Chondrocyte (in vitro differentiated cells): ENCODE data around the gene PZP. TPM values are rescaled to one million over a fixed set of nuclear protein-coding genes. Genes with fewer than 3 reads are reported as not detected.
"Not testable (repeated sequence)": the region's sequence is repeated elsewhere in the genome, so short reads cannot be mapped to it uniquely, and the experiment has no call there.

ENCODE experiments used
- DNase-seq: peaks from one replicate; pipeline ENCODE4 v3.0.0; 2021; ENCODE audit warnings: mixed read lengths, low spot score
- H3K27ac Mint-ChIP-seq: one replicate; pipeline ENCODE4 v1.8.0; 2021; ENCODE audit warnings: mild to moderate bottlenecking, moderate library complexity, mixed read lengths; ENCODE audit not compliant: unreplicated experiment
- H3K27me3 Mint-ChIP-seq: 2 replicates; pipeline ENCODE4 v1.8.0; 2021; ENCODE audit warnings: low read depth, mixed read lengths
- H3K36me3 Mint-ChIP-seq: 2 replicates; pipeline ENCODE4 v1.8.0; 2021; ENCODE audit warnings: low read depth, mixed read lengths
- H3K4me1 Mint-ChIP-seq: 2 replicates; pipeline ENCODE4 v1.8.0; 2021; ENCODE audit warnings: low read depth, mild to moderate bottlenecking, mixed read lengths
- H3K4me3 Mint-ChIP-seq: one replicate; pipeline ENCODE4 v1.8.0; 2021; ENCODE audit warnings: mild to moderate bottlenecking, moderate library complexity, mixed read lengths; ENCODE audit not compliant: unreplicated experiment
- H3K9me3 Mint-ChIP-seq: 2 replicates; pipeline ENCODE4 v1.8.0; 2021; ENCODE audit warnings: low read depth, mixed read lengths
- total RNA-seq: library from RNA; stranded (reverse); gene quantifications from 3 replicates; pipeline ENCODE4 v1.2.1, GENCODE V29; 2021
- TF ChIP-seq, protein P1 (sequence below): fragments of 200-600 bp; sonication (generic); IDR thresholded peaks from 2 replicates; pipeline ENCODE4 v1.5.0; 2021; ENCODE audit warnings: antibody characterized with exemption, mild to moderate bottlenecking, moderate library complexity

Gene PZP
- total RNA-seq, 1 donor from 2014 or later = not detected

DNA sequence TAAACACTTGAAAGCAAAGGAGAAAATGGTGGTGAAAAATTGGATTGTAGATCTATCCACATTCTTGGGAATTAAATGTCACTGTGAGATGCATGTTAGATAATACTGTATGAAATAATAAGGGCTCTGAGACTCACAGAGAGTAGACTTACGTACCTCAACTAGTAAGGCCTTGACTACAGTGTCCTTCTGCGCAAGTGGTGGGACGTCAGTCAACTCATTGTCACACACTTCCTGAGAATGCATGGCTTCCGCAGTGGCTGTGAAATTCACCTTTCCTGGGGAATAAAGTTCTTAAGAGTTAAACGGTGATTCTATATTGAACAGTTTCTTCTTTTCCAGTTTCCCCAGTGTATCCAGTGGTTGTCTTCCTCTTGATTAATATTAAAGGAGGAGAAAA lies 32.6 kb upstream of the PZP start:
- Mint-ChIP-seq H3K36me3 (no peaks in the 10 kb centered on the region), H3K27me3 (peaks cover 4% of the 10 kb centered on the region), H3K4me3 (no peak overlapping the region), H3K9me3 (no peaks in the 10 kb centered on the region), H3K4me1 (no peaks in the 10 kb centered on the region), H3K27ac (no peak overlapping the region)
- TF ChIP-seq, protein P1, sequence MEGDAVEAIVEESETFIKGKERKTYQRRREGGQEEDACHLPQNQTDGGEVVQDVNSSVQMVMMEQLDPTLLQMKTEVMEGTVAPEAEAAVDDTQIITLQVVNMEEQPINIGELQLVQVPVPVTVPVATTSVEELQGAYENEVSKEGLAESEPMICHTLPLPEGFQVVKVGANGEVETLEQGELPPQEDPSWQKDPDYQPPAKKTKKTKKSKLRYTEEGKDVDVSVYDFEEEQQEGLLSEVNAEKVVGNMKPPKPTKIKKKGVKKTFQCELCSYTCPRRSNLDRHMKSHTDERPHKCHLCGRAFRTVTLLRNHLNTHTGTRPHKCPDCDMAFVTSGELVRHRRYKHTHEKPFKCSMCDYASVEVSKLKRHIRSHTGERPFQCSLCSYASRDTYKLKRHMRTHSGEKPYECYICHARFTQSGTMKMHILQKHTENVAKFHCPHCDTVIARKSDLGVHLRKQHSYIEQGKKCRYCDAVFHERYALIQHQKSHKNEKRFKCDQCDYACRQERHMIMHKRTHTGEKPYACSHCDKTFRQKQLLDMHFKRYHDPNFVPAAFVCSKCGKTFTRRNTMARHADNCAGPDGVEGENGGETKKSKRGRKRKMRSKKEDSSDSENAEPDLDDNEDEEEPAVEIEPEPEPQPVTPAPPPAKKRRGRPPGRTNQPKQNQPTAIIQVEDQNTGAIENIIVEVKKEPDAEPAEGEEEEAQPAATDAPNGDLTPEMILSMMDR = no peak
- DNase-seq = no peak

DNA sequence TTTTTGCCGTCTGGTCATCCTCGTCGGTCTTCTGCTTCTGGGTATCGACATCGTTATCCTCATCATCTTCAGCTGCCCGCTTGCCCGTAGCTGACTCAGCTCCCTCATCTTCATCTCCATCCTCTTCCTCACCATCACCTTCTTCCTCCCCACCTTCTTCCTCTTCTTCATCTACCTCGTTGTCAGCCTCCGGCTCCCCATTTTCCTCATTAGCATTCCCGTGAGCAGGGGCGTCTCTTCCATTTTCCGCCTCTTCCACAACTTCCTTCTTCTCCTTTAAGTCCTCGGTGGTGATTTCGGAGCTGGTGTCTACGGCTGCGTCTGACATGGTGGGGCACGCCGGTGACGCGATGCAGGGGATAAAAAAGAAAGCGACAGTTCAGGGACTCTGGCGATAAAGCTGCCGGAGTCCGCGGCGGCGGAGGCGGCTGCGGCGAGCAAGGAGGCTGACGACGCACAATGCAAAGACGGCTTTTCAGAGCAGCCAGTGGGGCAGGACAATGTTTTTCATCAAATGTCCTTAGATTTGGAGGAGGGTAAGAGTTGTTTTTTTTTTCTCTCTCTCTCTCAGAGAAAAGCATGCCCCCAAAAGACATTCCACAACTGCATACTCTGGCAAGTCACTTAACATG lies 31.9 kb upstream of the PZP start:
- H3K4me3 Mint-ChIP-seq, H3K36me3 Mint-ChIP-seq, DNase-seq, H3K9me3 Mint-ChIP-seq, H3K4me1 Mint-ChIP-seq, H3K27ac Mint-ChIP-seq, H3K27me3 Mint-ChIP-seq: not testable (repeated sequence)

DNA sequence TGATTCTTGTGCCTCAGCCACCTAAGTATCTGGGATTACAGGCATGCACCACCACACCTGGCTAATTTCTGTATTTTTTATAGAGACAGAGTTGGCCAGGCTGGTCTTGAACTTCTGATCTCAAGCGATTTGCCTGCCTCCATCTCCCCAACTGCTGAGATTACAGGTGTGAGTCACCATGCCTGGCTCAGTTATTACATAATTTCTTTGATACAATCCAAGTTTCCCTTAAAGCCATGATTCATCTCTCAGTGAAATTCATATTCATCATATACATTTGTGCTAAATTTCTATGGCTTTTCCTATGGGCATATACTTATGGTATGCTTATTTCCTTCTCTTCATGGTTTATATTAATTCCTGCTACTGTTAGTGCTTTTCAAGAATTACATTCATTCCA lies 29.1 kb upstream of the PZP start:
- Mint-ChIP-seq H3K9me3 (no peaks in the 10 kb centered on the region), H3K27ac (no peak overlapping the region), H3K4me1 (no peaks in the 10 kb centered on the region), H3K36me3 (no peaks in the 10 kb centered on the region), H3K27me3 (peaks cover 4% of the 10 kb centered on the region), H3K4me3 (no peak overlapping the region)
- TF ChIP-seq, protein P1 = no peak
- no peak for DNase-seq

DNA sequence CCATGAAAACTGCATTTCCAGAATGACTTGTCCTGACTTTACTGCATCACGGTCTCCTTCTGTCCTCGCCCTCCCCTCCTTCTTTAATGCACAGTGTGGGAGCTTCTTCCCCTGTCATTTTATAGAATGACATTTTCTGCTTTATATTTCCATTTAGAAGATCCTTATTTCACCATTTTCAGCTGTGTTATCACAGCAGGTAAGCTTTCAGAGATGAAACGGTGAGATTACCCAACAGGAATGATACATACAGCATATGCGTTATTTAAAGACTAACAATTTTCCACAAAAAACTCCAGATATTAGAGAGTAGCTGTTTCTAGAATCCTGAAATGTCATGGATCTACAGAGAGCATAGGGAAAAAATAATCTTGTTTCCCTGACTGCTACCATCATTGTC lies 27.3 kb upstream of the PZP start:
- Mint-ChIP-seq H3K4me3 (no peak overlapping the region), H3K27ac (no peak overlapping the region), H3K9me3 (no peaks in the 10 kb centered on the region), H3K36me3 (no peaks in the 10 kb centered on the region), H3K27me3 (peaks cover 8% of the 10 kb centered on the region), H3K4me1 (no peaks in the 10 kb centered on the region)
- TF ChIP-seq, protein P1 = no peak
- no peak for DNase-seq

DNA sequence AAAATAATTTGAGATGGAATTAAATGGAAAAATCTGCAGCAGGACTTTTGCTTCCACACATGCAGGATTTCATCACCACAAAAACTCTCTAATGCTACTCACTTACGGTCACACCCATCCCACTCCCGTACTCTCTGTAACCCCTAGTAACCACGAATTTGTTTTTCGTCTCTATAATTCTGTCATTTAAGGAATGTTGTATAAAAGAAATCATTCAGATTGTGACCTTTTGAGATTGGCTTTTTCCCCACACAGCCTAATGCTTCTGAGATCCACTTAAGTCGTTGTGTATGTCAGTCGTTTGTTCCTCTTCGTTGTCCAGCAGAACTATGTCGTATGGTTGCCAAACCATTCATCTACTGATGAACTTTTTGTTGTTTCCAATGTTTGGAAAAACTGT lies 19.8 kb upstream of the PZP start:
- TF ChIP-seq, protein P1 = no peak
- peaks cover 10% of the 10 kb centered on the region for H3K9me3 Mint-ChIP-seq
- H3K27ac Mint-ChIP-seq = no peak overlapping the region
- DNase-seq = no peak
- H3K4me1 Mint-ChIP-seq = no peaks in the 10 kb centered on the region
- no peak overlapping the region for H3K4me3 Mint-ChIP-seq
- no peaks in the 10 kb centered on the region for H3K36me3 Mint-ChIP-seq
- peaks cover 13% of the 10 kb centered on the region for H3K27me3 Mint-ChIP-seq

DNA sequence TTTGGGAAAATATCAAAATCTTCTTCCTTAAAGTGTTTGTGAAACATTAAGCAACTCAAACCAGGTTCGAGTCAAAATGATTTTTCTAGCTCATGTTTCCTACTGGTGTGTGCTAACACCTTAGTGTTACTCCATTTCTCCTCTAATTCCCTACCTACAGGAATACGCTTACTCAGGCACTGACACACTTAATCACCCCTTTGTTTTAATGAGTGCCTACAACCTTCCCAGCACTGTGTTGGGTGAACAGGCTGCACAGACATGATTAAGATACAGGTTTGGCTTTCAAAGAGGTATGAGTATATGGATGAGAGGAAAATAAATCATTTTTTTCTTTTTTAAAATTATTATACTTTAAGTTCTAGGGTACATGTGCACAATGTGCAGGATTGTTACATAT lies 15.6 kb upstream of the PZP start:
- no peak overlapping the region for H3K27ac Mint-ChIP-seq
- no peak for DNase-seq
- TF ChIP-seq, protein P1 = no peak
- no peaks in the 10 kb centered on the region for H3K4me1 Mint-ChIP-seq
- peaks cover 12% of the 10 kb centered on the region for H3K9me3 Mint-ChIP-seq
- no peaks in the 10 kb centered on the region for H3K27me3 Mint-ChIP-seq
- H3K4me3 Mint-ChIP-seq = no peak overlapping the region
- no peaks in the 10 kb centered on the region for H3K36me3 Mint-ChIP-seq
